RCC 7860 (cell line): ENCODE data around the gene MAD2L1.
A peak's percentile ranks its signal among the peaks of the same experiment; 100 is the strongest.
"Not testable (repeated sequence)": the region's sequence is repeated elsewhere in the genome, so short reads cannot be mapped to it uniquely, and the experiment has no call there.

Source experiments
- DNase-seq: peaks from one replicate; pipeline ENCODE4 v3.0.0-alpha.2; 2015; ENCODE audit warnings: low spot score
- FAIRE-seq: peaks from 2 replicates; lab custom pipeline; 2012; peaks lifted over from hg19 to GRCh38; lab: Jason Lieb, UNC

Gene MAD2L1

DNA sequence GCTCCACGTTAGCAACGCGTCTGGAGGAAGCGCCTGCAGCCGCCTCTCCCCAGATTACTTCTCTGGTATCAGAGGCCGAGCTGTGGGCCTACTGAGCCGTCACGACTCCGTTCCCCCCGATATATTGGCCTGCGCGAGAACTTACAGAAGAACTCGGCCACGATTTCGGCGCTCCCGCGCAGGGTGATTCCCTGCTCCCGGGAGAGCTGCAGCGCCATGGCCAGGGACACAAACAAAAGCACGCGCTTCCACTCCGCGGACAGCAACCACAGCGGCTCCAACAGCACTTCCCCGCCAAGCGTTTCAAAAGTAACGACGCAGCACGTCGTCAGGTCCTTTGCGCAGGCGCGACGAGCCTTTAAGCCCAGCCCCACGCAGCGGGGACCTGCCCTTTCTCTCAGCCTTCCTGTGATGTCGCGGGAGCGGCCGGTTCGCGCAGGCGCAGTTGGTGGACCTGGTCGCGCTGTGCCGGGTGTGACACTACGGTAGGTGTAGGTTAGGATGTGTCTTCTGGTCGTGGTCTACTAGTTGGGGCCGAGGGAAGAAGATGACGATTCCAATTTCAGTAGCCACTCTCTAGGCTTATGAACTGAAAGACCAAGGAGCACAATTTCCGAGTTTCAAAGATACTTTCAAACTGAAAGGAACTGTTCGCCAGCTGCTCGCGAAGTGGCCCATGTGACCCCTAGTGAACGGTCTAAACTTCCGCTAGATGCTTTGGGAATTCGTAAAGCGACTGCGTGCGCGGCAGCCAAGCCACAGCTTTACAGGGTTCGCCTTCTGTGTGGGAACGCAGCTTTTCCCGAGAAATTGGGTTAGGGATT, at the start of gene MAD2L1:
MAD2L1 (minus strand) TSS at position 332 of the 824 bp plus-strand sequence; CDS start at position 218, 114 bp downstream.
- peak; percentile 84 for FAIRE-seq
- DNase-seq: peak; percentile 91

GRCh38 chr4:120111745-120112144, 45.1 kb upstream of the MAD2L1 start:
- no peak for FAIRE-seq
- no peak for DNase-seq

- DNase-seq (no peak), FAIRE-seq (no peak)
Observed at GRCh38 chr4:120109406-120109805, 42.8 kb upstream of the MAD2L1 start.

DNA sequence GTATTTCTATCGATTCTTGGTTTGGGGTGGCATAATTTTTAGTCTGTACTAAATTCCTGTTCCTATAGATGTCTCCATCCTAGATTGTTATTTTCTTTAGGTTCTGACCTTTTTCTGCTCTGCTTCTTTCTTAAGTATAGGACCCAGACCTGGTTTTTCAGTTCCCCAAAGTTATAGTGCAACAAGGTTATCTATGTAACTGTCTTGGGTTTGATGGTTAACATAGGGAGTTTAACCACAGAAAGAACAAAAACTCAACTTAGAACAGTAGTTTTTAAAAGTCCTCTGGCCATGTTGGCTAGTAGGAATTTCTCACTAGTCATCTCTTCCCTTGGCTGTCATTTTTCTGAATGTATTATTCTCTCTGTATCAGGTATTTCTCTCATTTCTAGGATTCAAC, 38.8 kb upstream of the MAD2L1 start:
- DNase-seq (no peak), FAIRE-seq (no peak)

DNA sequence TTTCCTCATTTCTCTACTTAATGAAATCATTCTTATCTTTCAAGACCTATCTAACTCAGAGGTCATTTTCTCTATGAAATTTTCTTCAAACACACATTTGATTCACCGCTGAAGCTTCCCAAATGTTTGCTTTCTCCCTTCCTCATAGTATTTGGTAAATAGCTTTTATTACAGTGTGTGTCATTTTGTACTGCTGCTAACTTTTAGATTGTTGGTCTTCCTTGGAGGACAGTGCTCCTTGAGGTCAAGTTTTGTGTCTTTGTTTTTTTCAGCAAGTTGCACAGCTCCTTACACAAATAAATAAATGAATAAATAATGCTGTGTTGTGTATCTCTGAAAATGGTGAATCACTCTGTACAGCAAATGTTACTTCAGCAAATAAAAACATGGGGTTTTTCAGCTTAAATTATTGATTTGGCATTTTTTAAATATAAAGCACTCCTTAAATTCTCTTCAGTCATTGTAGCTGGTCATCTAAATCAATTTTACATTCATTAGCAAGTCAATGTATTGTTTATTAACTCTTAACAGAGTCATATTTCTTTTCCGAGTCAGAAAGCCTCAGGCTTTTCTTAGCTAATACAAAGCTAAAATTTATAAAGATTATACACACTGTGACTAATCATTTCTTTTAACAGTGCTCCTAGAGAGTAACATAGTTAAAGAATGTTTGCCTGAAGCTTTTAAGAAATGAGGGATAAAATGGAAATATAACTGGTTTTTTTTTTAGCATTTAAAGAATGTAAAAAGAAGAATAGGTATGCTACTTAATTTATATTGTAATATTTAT, 30.1 kb upstream of the MAD2L1 start:
- FAIRE-seq: no peak
- DNase-seq: no peak

- no peak for DNase-seq
- FAIRE-seq: no peak
Observed at GRCh38 chr4:120088507-120088906, 21.9 kb upstream of the MAD2L1 start.

DNA sequence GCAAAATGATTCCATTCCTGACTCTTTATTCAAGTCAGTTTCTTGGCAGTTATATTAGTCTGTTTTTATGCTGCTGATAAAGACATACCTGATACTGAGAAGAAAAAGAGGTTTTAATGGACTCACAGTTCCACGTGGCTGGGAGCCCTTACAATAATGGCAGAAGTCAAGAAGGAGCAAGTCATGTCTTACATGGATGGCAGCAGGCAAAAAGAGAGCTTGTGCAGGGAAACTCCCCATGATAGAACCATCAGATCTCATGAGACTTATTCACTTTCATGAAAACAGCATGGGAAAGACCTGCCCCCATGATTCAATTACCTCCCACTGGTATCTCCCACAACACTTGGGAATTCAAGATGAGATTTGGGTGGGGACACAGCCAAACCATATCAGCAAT, 21.4 kb upstream of the MAD2L1 start:
- not testable (repeated sequence) for FAIRE-seq, DNase-seq

DNA sequence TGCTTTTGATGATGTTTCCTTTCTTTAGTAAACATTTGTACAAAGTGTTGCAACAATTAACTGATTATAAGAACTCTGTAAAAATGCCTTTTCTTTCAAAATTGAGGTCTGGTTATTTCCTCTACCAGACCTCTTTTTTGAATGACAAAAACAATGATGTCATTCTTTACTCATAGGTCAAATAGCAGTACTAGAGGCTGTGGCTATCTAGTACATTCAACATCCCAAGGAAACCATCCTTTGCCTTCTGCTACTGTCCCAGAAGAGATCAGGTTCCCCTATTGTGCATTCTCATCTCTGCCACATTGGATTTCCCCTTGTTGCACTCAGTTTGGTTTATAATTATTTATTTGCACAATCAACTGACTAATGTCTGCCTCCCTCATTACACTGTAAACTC, 19.1 kb upstream of the MAD2L1 start:
- DNase-seq (no peak), FAIRE-seq (no peak)

DNA sequence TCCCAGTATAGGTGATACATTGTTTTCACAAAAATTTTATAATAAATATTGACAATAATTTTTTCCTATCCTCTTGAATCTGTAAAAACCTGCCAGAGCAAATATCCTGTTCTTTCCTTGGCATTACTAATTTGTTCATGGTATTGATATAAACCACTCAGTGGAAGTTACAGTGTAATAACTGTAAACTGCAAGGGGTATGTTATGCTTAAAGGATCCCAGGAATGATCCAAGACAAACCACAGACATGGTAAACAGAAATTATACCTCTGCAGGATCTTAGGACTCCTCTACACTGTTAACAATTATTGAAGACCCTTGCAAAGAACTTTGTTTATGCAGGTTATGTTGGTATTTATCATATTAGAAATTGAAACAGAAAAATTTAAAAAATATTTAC, 17.7 kb upstream of the MAD2L1 start:
- FAIRE-seq (no peak), DNase-seq (no peak)

DNA sequence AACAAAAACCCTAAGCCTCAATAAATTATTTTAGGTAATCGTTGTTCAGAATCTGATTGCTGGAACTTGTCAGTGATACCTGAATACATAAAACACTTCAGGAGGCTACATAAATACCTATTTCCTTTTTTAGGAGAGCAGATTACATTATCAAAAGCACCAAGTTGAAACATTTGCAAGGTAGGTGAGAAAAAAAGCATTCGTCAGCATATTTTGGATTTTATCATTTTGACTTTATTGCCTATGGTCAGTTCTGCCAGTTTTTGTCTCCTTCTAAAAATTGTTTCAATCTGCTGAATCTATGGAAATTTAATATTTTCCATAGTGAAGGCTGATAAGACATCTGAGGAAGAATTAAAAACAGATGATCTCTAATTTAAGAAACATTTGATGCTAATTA, 16.5 kb upstream of the MAD2L1 start:
- no peak for DNase-seq
- no peak for FAIRE-seq

DNA sequence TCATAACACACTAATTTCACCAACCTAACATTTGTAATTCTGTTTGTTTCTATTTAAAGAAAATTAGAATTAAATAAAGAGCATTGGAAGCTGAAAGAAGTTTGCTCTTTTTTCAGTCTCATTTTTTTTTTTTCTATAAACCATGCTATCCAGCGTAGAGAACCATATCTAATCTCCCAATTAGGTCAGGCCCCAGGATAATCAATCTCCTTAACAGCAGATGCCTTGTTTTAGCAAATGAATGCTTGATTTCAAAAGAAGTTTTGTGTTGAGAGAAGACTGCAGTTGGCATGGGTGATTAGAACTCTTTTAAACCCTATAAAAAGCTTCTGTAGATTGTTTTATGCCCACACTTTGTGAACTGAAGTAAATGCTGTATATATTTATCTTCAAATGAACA, 15.6 kb upstream of the MAD2L1 start:
- no peak for FAIRE-seq
- DNase-seq: no peak

- DNase-seq (no peak), FAIRE-seq (no peak)
Observed at GRCh38 chr4:120081726-120082125, 15.1 kb upstream of the MAD2L1 start.

- DNase-seq (no peak), FAIRE-seq (no peak)
Observed at GRCh38 chr4:120080533-120080932, 13.9 kb upstream of the MAD2L1 start.

GRCh38 chr4:120079839-120080520, 13.3 kb upstream of the MAD2L1 start:
- FAIRE-seq (no peak), DNase-seq (no peak)

- DNase-seq (no peak), FAIRE-seq (no peak)
Observed at GRCh38 chr4:120078216-120078615, 11.6 kb upstream of the MAD2L1 start.

- peak; percentile 81 for FAIRE-seq
Observed at GRCh38 chr4:120071192-120071795, 4.6 kb upstream of the MAD2L1 start.

GRCh38 chr4:120070196-120070595, 3.5 kb upstream of the MAD2L1 start:
- FAIRE-seq (no peak), DNase-seq (no peak)

More at GRCh38 chr4:120071192-120071795, 4.6 kb upstream of the MAD2L1 start:
- DNase-seq: peak; percentile 26

DNA sequence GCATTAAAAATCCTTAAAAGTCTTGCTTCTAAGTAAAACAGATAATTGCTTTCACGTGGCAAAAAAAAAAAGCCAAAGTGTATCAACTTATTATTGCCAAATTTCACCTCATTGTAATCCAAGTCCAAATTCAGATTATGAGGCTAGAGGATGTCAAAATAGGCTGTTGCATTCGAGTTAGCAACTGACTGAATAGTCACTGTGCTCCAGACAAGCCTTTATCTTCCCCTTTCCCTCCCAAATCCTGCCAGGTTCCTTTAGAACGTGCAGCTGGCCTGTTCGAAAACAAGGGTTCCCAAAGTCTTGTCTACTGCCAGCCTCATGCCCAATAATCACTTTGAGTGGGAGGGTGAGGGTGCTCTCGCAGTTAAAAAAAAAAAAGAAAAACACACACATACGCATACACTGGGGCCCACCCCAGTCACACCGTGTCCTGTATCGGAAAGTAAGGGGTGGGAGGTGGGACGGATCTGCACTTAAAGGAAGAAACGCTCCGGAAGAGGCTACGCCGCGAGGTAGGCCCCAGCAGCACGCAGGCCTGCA, 603 bp downstream of the MAD2L1 start:
- FAIRE-seq: no peak
- DNase-seq: no peak

- FAIRE-seq: no peak
Observed at GRCh38 chr4:120064887-120065286, 1.8 kb downstream of the MAD2L1 start.

GRCh38 chr4:120063711-120064110, 2.9 kb downstream of the MAD2L1 start:
- FAIRE-seq, DNase-seq: not testable (repeated sequence)

More at GRCh38 chr4:120064887-120065286, 1.8 kb downstream of the MAD2L1 start:
- no peak for DNase-seq
